HL-60 (cell line): Measurements from ENCODE around the gene FDPS.

ENCODE experiments used
- CTCF ChIP-seq: IDR thresholded peaks from one replicate; pipeline ENCODE4 v1.5.1; 2011; ENCODE audit warnings: low read length, control low read depth, inconsistent platforms; ENCODE audit not compliant: insufficient read depth
- POLR2AphosphoS5 ChIP-seq: IDR thresholded peaks from 2 replicates; pipeline ENCODE4 v1.6.1; 2012; ENCODE audit warnings: low read depth

GRCh38 chr1:155307247-155307740 lies 1.4 kb upstream of the FDPS start:
- TF ChIP-seq CTCF (no peak), POLR2AphosphoS5 (no peak)
